Activated CD8-positive, alpha-beta memory T cell treated with anti-CD3 and anti-CD28 coated beads for 36 hours (primary cell): ENCODE data around the gene GJE1. TPM values are rescaled to one million over a fixed set of nuclear protein-coding genes. Genes with fewer than 3 reads are reported as not detected.
"Not testable (repeated sequence)": the region's sequence is repeated elsewhere in the genome, so short reads cannot be mapped to it uniquely, and the experiment has no call there.

Experiments used
- CTCF ChIA-PET: fragments of 350-600 bp; sonication (Branson Sonifier 250); formaldehyde crosslinking; loops from one replicate; lab custom pipeline; 2021; ENCODE audit warnings: antibody characterized with exemption; lab: Charles Lee
- POLR2A ChIA-PET: fragments of 350-600 bp; sonication (Branson Sonifier 250); formaldehyde crosslinking; loops from one replicate; lab custom pipeline; 2021; ENCODE audit warnings: antibody characterized with exemption; lab: Charles Lee
- total RNA-seq, 2 experiments: library from RNA; stranded (reverse); gene quantifications; one replicate each; pipeline ENCODE4 v1.2.3, GENCODE V29; 2021

Gene GJE1
- total RNA-seq, 2 experiments from 2014 or later = not detected

GRCh38 chr6:142155895-142156757 is 23.4 kb downstream of the GJE1 start:
- CTCF ChIA-PET = interaction anchor here (0.6 kb wide), 2 partner anchors 78 to 1723 kb away, joined by 3 read pairs; no protein-coding TSS in a partner anchor
- POLR2A ChIA-PET = no interaction called here

DNA sequence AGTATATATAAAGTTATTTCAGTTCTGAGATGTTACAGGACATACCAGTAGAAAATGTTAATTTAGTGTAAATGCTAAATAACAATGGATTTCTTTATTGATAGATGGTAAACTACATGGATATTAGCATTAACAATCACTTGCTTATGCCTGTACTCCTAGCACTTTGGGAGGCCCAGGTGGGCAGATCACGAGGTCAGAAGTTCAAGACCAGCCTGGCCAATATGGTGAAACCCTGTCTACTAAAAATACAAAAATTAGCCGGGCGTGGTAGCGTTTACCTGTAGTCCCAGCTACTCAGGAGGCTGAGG is 24.0 kb downstream of the GJE1 start:
- POLR2A ChIA-PET = not testable (repeated sequence)
- CTCF ChIA-PET = interaction anchor here (0.6 kb wide), 1 partner anchor 1723 kb away, joined by 3 read pairs; no protein-coding TSS in a partner anchor

DNA sequence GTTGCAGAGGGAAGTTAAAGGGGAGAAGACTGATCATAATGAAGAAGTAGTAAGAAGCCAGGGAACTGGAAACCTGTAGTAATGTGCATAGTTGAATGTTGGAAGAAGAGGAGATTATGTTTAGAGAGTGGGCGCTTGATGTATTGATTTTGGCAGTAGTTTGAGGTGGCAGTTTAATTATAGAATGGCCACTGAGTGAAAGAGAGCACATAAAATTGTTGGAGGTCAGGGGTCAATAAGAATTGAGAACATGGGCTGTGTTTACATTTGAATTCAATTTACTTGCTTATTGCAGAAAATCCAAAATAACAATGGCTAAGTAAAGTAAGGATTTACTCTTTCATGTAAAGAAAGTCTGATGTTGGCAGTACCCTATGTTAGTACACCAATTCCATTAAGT is 30.1 kb downstream of the GJE1 start:
- ChIA-PET POLR2A (no interaction called here), CTCF (no interaction called here)

- CTCF ChIA-PET = interaction anchor here (1.5 kb wide), 1 partner anchor 19 kb away, joined by 5 read pairs; the partner anchor contains the start of genes NMBR and VTA1
- POLR2A ChIA-PET = no interaction called here
These were observed 32.5 kb downstream of the GJE1 start for GRCh38 chr6:142165227-142165626.

DNA sequence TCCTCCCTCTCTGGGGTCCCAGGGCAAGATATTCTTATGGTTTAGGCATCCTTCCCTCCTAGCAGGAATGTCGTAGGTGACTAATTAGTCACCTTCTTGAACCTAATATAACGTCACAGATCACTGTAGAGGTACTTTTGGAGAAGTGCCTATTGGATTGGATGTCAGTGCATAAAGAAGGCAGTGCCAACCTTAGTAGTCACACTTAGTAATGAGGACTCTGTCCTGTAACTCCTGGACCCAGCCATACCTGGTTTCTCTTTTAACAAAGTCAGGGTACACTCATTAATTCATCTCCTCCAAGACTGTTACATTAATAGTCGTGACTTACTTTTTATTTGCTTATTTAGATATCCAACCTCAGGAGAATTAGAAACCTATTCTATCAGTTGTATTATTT is 34.3 kb downstream of the GJE1 start:
- CTCF ChIA-PET = no interaction called here
- POLR2A ChIA-PET = no interaction called here

DNA sequence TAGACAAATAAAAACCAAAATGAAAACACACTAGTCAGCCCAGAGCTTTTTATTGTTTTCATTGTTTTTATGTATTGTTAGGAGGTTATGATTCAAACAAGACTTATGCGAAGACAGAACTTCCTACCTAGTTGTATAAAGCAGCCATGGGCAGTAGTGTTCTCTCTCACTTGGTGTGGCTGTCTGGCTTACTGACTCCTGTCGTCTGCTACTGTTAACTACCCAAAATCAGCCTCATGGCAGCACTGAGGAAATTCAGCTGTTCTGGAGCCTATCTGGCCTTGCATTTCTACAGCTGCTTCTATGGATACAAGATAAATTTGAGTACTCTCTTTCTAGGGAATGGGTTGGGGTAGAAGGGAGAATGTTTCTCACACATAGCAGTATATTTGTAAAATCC is 34.8 kb downstream of the GJE1 start:
- POLR2A ChIA-PET = no interaction called here
- CTCF ChIA-PET = no interaction called here

GRCh38 chr6:142171351-142171750 is 38.6 kb downstream of the GJE1 start:
- ChIA-PET CTCF (no interaction called here), POLR2A (no interaction called here)

DNA sequence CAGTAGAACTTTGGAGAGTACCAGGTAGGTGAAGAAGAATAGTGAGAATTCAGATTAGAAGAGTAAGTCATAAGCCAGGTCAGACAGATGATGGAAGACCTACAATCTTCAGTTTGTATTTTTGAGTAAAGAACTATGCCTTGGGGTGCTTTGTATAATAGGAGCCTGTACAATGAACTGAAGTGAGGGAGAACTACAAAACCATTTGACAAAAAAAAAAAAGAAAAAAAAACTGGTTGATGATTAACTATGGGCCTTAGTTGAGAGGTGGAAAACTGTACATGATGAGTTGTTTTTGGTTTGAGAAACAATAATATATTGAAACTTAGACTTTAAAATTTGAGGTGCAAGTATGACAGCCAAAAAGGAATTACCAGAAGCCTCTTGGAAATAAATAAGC is 40.0 kb downstream of the GJE1 start:
- CTCF ChIA-PET = no interaction called here
- POLR2A ChIA-PET = no interaction called here

DNA sequence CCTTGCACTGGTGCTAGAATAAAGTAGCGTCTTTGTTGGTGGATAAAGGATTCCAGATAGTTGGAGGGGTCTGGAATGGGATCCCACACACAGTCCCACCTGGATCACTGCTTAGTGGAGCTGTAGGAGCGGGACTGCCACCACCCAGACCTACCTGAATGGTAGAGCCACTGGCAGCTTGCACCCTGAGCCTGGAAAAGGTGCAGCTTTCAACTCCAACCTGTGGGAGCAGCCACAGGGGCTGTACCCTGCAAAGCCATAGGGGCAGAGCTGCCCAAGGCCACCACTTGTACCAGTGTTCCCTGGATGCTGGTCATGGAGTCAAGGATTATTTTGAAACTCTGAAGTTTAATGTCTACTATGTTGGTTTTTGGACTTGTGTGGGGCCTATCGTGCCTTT is 41.3 kb downstream of the GJE1 start:
- POLR2A ChIA-PET = no interaction called here
- CTCF ChIA-PET = no interaction called here

GRCh38 chr6:142174703-142175102 is 42.0 kb downstream of the GJE1 start:
- POLR2A ChIA-PET = no interaction called here
- CTCF ChIA-PET = no interaction called here

DNA sequence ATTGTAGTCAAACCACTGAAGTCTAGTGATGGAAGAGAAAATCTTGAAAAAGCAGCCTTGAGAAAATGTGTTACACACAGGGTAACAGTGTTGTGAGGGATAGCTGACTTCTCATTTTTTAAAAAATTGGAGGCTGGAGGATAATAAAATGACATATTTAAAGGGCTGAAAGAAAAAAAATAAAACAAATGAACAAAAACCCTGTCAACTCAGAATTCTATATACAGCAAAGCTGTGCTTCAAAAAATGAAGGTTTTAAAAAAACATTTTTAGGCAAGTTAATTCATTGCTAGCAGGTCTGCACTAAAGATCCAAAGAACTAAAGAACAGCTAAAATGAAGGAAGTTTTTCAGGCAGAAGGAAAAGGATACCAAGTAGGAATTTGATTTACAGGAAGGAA is 45.4 kb downstream of the GJE1 start:
- POLR2A ChIA-PET = no interaction called here
- CTCF ChIA-PET = interaction anchor here (0.7 kb wide), 1 partner anchor 8 kb away, joined by 4 read pairs; no protein-coding TSS in a partner anchor

DNA sequence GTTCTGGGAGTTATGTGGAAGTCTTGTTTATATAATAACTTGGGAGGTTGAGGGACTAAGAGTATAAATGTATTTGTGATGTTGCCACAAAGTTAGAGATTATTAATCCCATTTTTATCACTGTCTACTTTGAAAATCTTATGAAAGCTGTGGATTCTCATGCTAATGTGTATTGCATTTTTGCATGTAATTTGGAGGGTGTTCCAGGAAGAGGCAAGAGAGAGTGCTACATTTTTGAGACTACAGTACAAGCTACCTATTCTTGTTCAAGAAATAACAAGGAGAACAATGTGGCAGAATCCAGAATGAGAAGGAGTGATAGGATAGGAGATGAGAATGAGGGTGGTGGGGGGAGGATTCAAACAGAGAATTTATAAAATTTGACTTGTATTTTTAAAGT is 49.3 kb downstream of the GJE1 start:
- CTCF ChIA-PET = interaction anchor here (0.9 kb wide), 1 partner anchor 26 kb away, joined by 3 read pairs; no protein-coding TSS in a partner anchor
- POLR2A ChIA-PET = no interaction called here

DNA sequence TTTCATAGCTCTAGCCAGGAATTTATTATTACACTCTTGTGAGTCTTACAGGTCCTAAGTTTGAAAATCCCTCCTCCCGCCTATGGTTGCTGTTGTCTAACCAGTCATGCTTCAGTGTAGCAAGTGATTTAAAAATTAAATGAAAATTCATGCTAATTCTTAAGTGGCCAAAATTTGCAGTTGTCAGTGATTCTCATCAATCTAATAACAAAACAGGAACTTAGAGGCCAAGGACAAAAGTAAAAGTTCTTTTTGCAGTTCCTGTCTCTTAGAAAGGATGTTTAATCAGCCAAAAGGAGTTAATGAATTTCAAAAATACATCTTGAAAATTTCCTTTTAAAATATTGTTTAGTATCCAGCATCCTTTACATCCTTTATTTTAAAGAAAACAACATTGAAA is 50.6 kb downstream of the GJE1 start:
- ChIA-PET POLR2A (no interaction called here), CTCF (no interaction called here)

GRCh38 chr6:142184307-142184706 is 51.6 kb downstream of the GJE1 start:
- ChIA-PET CTCF (no interaction called here), POLR2A (no interaction called here)

Other genes starting within 250 kb of the GJE1 start
- not detected for gene NMBR, start 14.2 kb downstream of the GJE1 start, total RNA-seq
- 10 to 100 TPM; 52.6 to 57.3 TPM for gene VTA1, start 14.3 kb downstream of the GJE1 start, total RNA-seq
- gene ADGRG6, start 169.1 kb downstream of the GJE1 start, total RNA-seq = under 1 TPM; 0.67 to 0.73 TPM